KG1 (cell line): ENCODE data around the gene TBX18.

Experiments used
- DNase-seq: peaks from one replicate; lab custom pipeline; 2025; lab: John Stamatoyannopoulos, UW

TBX18 gene

GRCh38 chr6:84748376-84748775 is 16.0 kb downstream of the TBX18 start:
- no peak for DNase-seq

GRCh38 chr6:84743616-84744015 is 20.8 kb downstream of the TBX18 start:
- no peak for DNase-seq

- no peak for DNase-seq
Observed at GRCh38 chr6:84740385-84740784, 24.0 kb downstream of the TBX18 start.

- no peak for DNase-seq
Observed at GRCh38 chr6:84739866-84740208, 24.6 kb downstream of the TBX18 start.

- no peak for DNase-seq
Observed at GRCh38 chr6:84738996-84739865, 25.2 kb downstream of the TBX18 start.

GRCh38 chr6:84733889-84734288 is 30.5 kb downstream of the TBX18 start:
- DNase-seq, result no peak

- DNase-seq, result no peak
Observed at GRCh38 chr6:84731901-84732300, 32.5 kb downstream of the TBX18 start.

- no peak for DNase-seq
Observed at GRCh38 chr6:84731401-84731800, 33.0 kb downstream of the TBX18 start.

- DNase-seq, result no peak
Observed at GRCh38 chr6:84728602-84729001, 35.8 kb downstream of the TBX18 start.

GRCh38 chr6:84719152-84719551 is 45.2 kb downstream of the TBX18 start:
- no peak for DNase-seq

GRCh38 chr6:84718038-84718955 is 46.1 kb downstream of the TBX18 start:
- DNase-seq, result no peak

- no peak for DNase-seq
Observed at GRCh38 chr6:84709121-84709520, 55.3 kb downstream of the TBX18 start.

- DNase-seq, result no peak
Observed at GRCh38 chr6:84707171-84707570, 57.2 kb downstream of the TBX18 start.

- no peak for DNase-seq
Observed at GRCh38 chr6:84696166-84696565, 68.2 kb downstream of the TBX18 start.

- DNase-seq, result no peak
Observed at GRCh38 chr6:84691978-84692623, 72.3 kb downstream of the TBX18 start.

GRCh38 chr6:84688141-84688873 is 76.1 kb downstream of the TBX18 start:
- no peak for DNase-seq

GRCh38 chr6:84687431-84687830 is 77.0 kb downstream of the TBX18 start:
- DNase-seq, result no peak

- DNase-seq, result peak; percentile 13
Observed at GRCh38 chr6:84685983-84686584, 78.3 kb downstream of the TBX18 start.

- DNase-seq, result no peak
Observed at GRCh38 chr6:84681693-84682326, 82.6 kb downstream of the TBX18 start.

- DNase-seq, result no peak
Observed at GRCh38 chr6:84675651-84676050, 88.7 kb downstream of the TBX18 start.

GRCh38 chr6:84674395-84674794 is 90.0 kb downstream of the TBX18 start:
- no peak for DNase-seq
